HEK293 (cell line): ENCODE results near the gene VEGFA.

Experiments
- BCL11A ChIP-seq: fragments of 450-650 bp; formaldehyde crosslinking; IDR thresholded peaks from 2 replicates; pipeline ENCODE4 v1.5.1; 2016; ENCODE audit warnings: low read depth, missing biosample characterization, missing genetic modification characterization
- HIC1 ChIP-seq: fragments of 450-650 bp; formaldehyde crosslinking; IDR thresholded peaks from 2 replicates; pipeline ENCODE4 v1.5.1; 2016; ENCODE audit warnings: missing biosample characterization, missing genetic modification characterization
- IKZF3 ChIP-seq: fragments of 450-650 bp; IDR thresholded peaks from 2 replicates; pipeline ENCODE4 v1.5.0; 2018; ENCODE audit warnings: missing biosample characterization, mild to moderate bottlenecking, missing genetic modification characterization, moderate library complexity
- KLF9 ChIP-seq: fragments of 450-650 bp; formaldehyde crosslinking; IDR thresholded peaks from 2 replicates; pipeline ENCODE4 v1.5.1; 2016; ENCODE audit warnings: missing biosample characterization, missing genetic modification characterization, low read depth
- PRDM6 ChIP-seq: fragments of 450-650 bp; formaldehyde crosslinking; IDR thresholded peaks from 2 replicates; pipeline ENCODE4 v1.5.1; 2017; ENCODE audit warnings: missing biosample characterization, missing genetic modification characterization
- REPIN1 ChIP-seq: fragments of 450-650 bp; formaldehyde crosslinking; IDR thresholded peaks from 2 replicates; pipeline ENCODE4 v1.5.1; 2017; ENCODE audit warnings: missing biosample characterization, missing genetic modification characterization, low read depth
- SCRT2 ChIP-seq: fragments of 450-650 bp; formaldehyde crosslinking; IDR thresholded peaks from 2 replicates; pipeline ENCODE4 v1.5.1; 2016; ENCODE audit warnings: missing biosample characterization, missing genetic modification characterization
- YY1 ChIP-seq: fragments of 450-650 bp; formaldehyde crosslinking; IDR thresholded peaks from 2 replicates; pipeline ENCODE4 v1.5.1; 2018; ENCODE audit warnings: missing biosample characterization, missing genetic modification characterization
- ZBTB1 ChIP-seq: fragments of 450-650 bp; formaldehyde crosslinking; IDR thresholded peaks from 2 replicates; pipeline ENCODE4 v1.5.1; 2016; ENCODE audit warnings: missing biosample characterization, missing genetic modification characterization
- ZBTB7A ChIP-seq: fragments of 450-650 bp; formaldehyde crosslinking; IDR thresholded peaks from 2 replicates; pipeline ENCODE4 v1.5.1; 2016; ENCODE audit warnings: low read depth, missing biosample characterization, missing genetic modification characterization
- ZFP3 ChIP-seq: fragments of 450-650 bp; formaldehyde crosslinking; IDR thresholded peaks from 2 replicates; pipeline ENCODE4 v1.5.1; 2016; ENCODE audit warnings: low read depth, missing biosample characterization, missing genetic modification characterization
- ZFP41 ChIP-seq: fragments of 450-650 bp; formaldehyde crosslinking; IDR thresholded peaks from 2 replicates; pipeline ENCODE4 v1.5.1; 2016; ENCODE audit warnings: missing biosample characterization, missing genetic modification characterization, borderline replicate concordance
- ZFP69B ChIP-seq: fragments of 450-650 bp; formaldehyde crosslinking; IDR thresholded peaks from 2 replicates; pipeline ENCODE4 v1.5.1; 2016; ENCODE audit warnings: missing biosample characterization, missing genetic modification characterization
- ZNF19 ChIP-seq: fragments of 450-650 bp; formaldehyde crosslinking; IDR thresholded peaks from 2 replicates; pipeline ENCODE4; 2016; ENCODE audit warnings: missing biosample characterization, missing genetic modification characterization, low read depth
- ZNF202 ChIP-seq: fragments of 450-650 bp; formaldehyde crosslinking; IDR thresholded peaks from 2 replicates; pipeline ENCODE4 v1.5.1; 2016; ENCODE audit warnings: missing biosample characterization, missing genetic modification characterization, borderline replicate concordance
- ZNF274 ChIP-seq, 2 experiments: fragments of 200-500 bp in 1 of 2; fragments of 450-650 bp in 1 of 2; sonication (Bioruptor generic) in 1 of 2; formaldehyde crosslinking in 1 of 2; IDR thresholded peaks; 2 replicates each; pipeline versions ENCODE4 v1.5.1 to v1.6.1; 2014 to 2016; ENCODE audit warnings: borderline replicate concordance in 1 of 2, inconsistent platforms in 1 of 2, low read length in 1 of 2, missing biosample characterization in 1 of 2, missing genetic modification characterization in 1 of 2
- ZNF335 ChIP-seq: fragments of 450-650 bp; formaldehyde crosslinking; conservative IDR thresholded peaks from 2 replicates; pipeline ENCODE4 v1.5.1; 2016; ENCODE audit warnings: missing biosample characterization, missing genetic modification characterization
- ZNF549 ChIP-seq: fragments of 450-650 bp; IDR thresholded peaks from 2 replicates; pipeline ENCODE4 v1.5.1; 2018; ENCODE audit warnings: missing biosample characterization, missing genetic modification characterization, mild to moderate bottlenecking, inconsistent platforms, moderate library complexity
- ZNF621 ChIP-seq: fragments of 450-650 bp; formaldehyde crosslinking; IDR thresholded peaks from 2 replicates; pipeline ENCODE4 v1.5.1; 2017; ENCODE audit warnings: missing biosample characterization, missing genetic modification characterization
- ZNF629 ChIP-seq: fragments of 450-650 bp; formaldehyde crosslinking; IDR thresholded peaks from 2 replicates; pipeline ENCODE4 v1.5.1; 2017; ENCODE audit warnings: missing biosample characterization, missing genetic modification characterization
- ZNF670 ChIP-seq: fragments of 450-650 bp; formaldehyde crosslinking; IDR thresholded peaks from 2 replicates; pipeline ENCODE4 v1.5.1; 2016; ENCODE audit warnings: missing biosample characterization, missing genetic modification characterization, low read depth
- ZNF76 ChIP-seq: fragments of 450-650 bp; formaldehyde crosslinking; IDR thresholded peaks from 2 replicates; pipeline ENCODE4; 2016; ENCODE audit warnings: low read depth, missing biosample characterization, missing genetic modification characterization, borderline replicate concordance
- TF ChIP-seq, protein P1 (sequence below): fragments of 450-650 bp; formaldehyde crosslinking; IDR thresholded peaks from 2 replicates; pipeline ENCODE4 v1.5.1; 2016; ENCODE audit warnings: missing biosample characterization, missing genetic modification characterization
- TF ChIP-seq, protein P2 (sequence below): fragments of 450-650 bp; IDR thresholded peaks from 2 replicates; pipeline ENCODE4 v1.5.1; 2018; ENCODE audit warnings: missing biosample characterization, mild to moderate bottlenecking, missing genetic modification characterization
- TF ChIP-seq, protein P3 (sequence below): fragments of 450-650 bp; formaldehyde crosslinking; IDR thresholded peaks from 2 replicates; pipeline ENCODE4 v1.5.1; 2016; ENCODE audit warnings: missing biosample characterization, missing genetic modification characterization
- TF ChIP-seq, protein P4 (sequence below): fragments of 450-650 bp; formaldehyde crosslinking; IDR thresholded peaks from 2 replicates; pipeline ENCODE4 v1.5.1; 2016; ENCODE audit warnings: missing biosample characterization, missing genetic modification characterization

Gene VEGFA

DNA sequence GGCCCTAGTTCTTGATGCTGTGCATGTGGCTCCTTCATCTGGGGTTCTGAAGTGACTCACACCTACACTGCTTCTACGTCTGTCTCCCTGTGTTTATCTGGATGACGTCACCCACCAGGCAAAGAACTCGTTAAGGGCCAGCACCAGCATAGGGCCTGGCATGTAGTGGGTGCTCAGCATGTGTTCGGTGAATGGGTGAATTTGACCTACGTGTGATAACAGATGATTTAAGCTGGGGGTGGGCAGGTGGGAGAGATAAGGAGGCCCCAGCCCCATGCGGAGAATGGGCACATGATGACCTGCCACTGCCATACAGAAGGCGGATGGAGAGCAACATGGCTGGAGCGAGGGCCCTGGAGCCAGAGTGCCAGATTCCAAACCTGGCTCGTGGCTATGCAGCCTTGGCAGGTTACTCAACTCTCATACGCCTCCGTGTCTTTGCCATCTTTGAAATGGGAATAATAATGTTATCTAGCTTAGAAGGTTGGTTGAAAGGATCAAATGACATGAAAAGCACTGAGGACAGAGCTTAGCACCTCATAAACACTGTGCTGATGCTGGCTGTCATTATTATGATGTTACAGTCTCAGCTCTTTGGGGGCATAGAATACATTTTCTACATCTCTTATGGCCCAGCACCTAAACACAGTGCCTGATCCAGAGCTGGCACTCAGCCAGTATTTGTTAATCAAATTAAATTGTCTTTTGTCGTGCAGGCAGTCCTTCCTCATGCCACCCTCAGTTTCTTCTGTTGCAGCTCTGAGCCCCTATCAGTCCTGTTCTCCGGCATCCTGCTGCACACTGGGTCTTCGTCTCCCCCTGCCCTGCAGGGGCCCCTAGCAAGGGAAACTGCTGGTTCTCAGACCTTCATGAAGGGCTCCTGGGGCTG, 39.6 kb downstream of the VEGFA start (continued):
- peak; percentile 61; the same call in 1 of the 2 replicates for TF ChIP-seq ZNF76 (tag by site-specific recombination)
- no peak for TF ChIP-seq ZNF274 (IDR thresholded peaks at IDR 0.05; ENCODE audit: low read length)
- TF ChIP-seq ZNF274 (tag by site-specific recombination; IDR thresholded peaks at IDR 0.05; ENCODE audit: borderline replicate concordance), result no peak
- peak; percentile 65; the same call in 1 of the 2 replicates for TF ChIP-seq SCRT2 (tag by site-specific recombination)
- TF ChIP-seq ZNF549 (tag by site-specific recombination), result no peak
- no peak for TF ChIP-seq ZNF670
- TF ChIP-seq, protein P1, sequence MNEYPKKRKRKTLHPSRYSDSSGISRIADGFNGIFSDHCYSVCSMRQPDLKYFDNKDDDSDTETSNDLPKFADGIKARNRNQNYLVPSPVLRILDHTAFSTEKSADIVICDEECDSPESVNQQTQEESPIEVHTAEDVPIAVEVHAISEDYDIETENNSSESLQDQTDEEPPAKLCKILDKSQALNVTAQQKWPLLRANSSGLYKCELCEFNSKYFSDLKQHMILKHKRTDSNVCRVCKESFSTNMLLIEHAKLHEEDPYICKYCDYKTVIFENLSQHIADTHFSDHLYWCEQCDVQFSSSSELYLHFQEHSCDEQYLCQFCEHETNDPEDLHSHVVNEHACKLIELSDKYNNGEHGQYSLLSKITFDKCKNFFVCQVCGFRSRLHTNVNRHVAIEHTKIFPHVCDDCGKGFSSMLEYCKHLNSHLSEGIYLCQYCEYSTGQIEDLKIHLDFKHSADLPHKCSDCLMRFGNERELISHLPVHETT, result peak; percentile 81
- no peak for TF ChIP-seq ZFP41
- TF ChIP-seq ZNF621, result peak; percentile 35; the same call in 1 of the 2 replicates
- peak; percentile 76 for TF ChIP-seq IKZF3
- peak; percentile 55; the same call in 1 of the 2 replicates for TF ChIP-seq KLF9 (tag by site-specific recombination)
- peak; percentile 99 for TF ChIP-seq ZNF629 (tag by site-specific recombination)
- TF ChIP-seq ZNF202, result no peak
- no peak for TF ChIP-seq YY1 (tag by site-specific recombination)
- TF ChIP-seq, protein P2, sequence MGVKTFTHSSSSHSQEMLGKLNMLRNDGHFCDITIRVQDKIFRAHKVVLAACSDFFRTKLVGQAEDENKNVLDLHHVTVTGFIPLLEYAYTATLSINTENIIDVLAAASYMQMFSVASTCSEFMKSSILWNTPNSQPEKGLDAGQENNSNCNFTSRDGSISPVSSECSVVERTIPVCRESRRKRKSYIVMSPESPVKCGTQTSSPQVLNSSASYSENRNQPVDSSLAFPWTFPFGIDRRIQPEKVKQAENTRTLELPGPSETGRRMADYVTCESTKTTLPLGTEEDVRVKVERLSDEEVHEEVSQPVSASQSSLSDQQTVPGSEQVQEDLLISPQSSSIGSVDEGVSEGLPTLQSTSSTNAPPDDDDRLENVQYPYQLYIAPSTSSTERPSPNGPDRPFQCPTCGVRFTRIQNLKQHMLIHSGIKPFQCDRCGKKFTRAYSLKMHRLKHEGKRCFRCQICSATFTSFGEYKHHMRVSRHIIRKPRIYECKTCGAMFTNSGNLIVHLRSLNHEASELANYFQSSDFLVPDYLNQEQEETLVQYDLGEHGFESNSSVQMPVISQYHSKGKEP (tag by site-specific recombination), result 0 out of 2 replicates have a peak, but pooled peaks have one; percentile 43
- no peak; the same call in 1 of the 2 replicates for TF ChIP-seq ZBTB7A (tag by site-specific recombination)
- TF ChIP-seq ZFP69B (tag by site-specific recombination), result peak; percentile 76; the same call in 1 of the 2 replicates
- TF ChIP-seq, protein P3, sequence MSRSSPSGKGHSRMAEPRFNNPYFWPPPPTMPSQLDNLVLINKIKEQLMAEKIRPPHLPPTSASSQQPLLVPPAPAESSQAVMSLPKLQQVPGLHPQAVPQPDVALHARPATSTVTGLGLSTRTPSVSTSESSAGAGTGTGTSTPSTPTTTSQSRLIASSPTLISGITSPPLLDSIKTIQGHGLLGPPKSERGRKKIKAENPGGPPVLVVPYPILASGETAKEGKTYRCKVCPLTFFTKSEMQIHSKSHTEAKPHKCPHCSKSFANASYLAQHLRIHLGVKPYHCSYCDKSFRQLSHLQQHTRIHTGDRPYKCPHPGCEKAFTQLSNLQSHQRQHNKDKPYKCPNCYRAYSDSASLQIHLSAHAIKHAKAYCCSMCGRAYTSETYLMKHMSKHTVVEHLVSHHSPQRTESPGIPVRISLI (tag by site-specific recombination), result peak; percentile 58; the same call in 1 of the 2 replicates
- peak; percentile 68 for TF ChIP-seq ZNF335 (tag by site-specific recombination)
- no peak for TF ChIP-seq ZBTB1 (tag by site-specific recombination)
- TF ChIP-seq, protein P4, sequence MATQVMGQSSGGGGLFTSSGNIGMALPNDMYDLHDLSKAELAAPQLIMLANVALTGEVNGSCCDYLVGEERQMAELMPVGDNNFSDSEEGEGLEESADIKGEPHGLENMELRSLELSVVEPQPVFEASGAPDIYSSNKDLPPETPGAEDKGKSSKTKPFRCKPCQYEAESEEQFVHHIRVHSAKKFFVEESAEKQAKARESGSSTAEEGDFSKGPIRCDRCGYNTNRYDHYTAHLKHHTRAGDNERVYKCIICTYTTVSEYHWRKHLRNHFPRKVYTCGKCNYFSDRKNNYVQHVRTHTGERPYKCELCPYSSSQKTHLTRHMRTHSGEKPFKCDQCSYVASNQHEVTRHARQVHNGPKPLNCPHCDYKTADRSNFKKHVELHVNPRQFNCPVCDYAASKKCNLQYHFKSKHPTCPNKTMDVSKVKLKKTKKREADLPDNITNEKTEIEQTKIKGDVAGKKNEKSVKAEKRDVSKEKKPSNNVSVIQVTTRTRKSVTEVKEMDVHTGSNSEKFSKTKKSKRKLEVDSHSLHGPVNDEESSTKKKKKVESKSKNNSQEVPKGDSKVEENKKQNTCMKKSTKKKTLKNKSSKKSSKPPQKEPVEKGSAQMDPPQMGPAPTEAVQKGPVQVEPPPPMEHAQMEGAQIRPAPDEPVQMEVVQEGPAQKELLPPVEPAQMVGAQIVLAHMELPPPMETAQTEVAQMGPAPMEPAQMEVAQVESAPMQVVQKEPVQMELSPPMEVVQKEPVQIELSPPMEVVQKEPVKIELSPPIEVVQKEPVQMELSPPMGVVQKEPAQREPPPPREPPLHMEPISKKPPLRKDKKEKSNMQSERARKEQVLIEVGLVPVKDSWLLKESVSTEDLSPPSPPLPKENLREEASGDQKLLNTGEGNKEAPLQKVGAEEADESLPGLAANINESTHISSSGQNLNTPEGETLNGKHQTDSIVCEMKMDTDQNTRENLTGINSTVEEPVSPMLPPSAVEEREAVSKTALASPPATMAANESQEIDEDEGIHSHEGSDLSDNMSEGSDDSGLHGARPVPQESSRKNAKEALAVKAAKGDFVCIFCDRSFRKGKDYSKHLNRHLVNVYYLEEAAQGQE (tag by site-specific recombination), result peak; percentile 42; the same call in 1 of the 2 replicates
- peak; percentile 64 for TF ChIP-seq BCL11A
- TF ChIP-seq HIC1, result peak; percentile 98
- TF ChIP-seq ZNF19 (tag by site-specific recombination), result 0 out of 2 replicates have a peak, but pooled peaks have one; percentile 47
- no peak; the same call in 1 of the 2 replicates for TF ChIP-seq ZFP3 (tag by site-specific recombination)
- TF ChIP-seq REPIN1, result no peak
- no peak for TF ChIP-seq PRDM6
